Measurements from ENCODE around the gene ABI1. TPM values are rescaled to one million over a fixed set of nuclear protein-coding genes. Genes with fewer than 3 reads are reported as not detected.

The ABI1 gene
- total and polyA plus RNA-seq, 4 donors = 25.1 to 70.2 (median 45.3) TPM

DNA sequence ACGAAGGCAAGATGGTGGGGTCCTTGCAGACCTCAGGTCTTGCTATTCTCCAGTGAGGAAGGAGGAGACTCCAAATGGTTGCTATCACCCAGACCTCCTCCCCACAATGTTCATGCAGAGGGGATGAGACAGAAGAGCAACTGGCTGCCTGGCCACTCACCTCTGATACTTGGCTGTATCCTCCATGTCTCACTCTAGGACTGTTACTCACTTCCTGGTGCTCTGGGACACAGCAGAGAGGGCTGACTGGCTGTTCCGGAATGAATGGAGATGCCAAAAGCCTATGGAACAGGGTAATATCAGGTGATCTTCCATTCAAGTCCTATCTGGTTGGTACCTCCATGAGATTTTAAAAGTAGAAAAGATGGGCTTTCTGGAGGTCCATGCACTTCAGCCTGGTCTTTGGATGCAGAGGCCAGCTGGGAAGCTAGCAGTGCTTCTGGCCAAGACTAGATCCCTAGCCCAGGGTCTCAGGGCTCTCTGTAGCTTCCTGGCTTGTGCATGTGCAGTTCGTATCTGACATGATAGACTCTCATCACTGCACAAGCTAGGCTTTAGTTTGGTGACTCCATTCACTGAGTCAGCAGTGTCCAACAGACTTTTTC, 27.0 kb upstream of the ABI1 start:
- Histone ChIP-seq H3K4me3 (no peak overlapping the region), H3K4me1 (ENCODE audit: control insufficient read depth in 5 of 5, insufficient read depth in 5 of 5, low read length in 5 of 5) (no peaks in the 10 kb centered on the region), H3K27ac (ENCODE audit: low read depth in 1 of 2, low read length in 1 of 2) (no peak overlapping the region), H3K9ac (ENCODE audit: insufficient read depth in 1 of 2, low read length in 2 of 2) (no peak overlapping the region), H3K9me3 (ENCODE audit: control insufficient read depth in 4 of 4, insufficient read depth in 3 of 4, low read length in 3 of 4) (peaks cover 0 to 2% (median 0%) of the 10 kb centered on the region in 4 donors), H3K36me3 (ENCODE audit: control insufficient read depth in 4 of 4, insufficient read depth in 4 of 4, low read length in 4 of 4) (no peaks in the 10 kb centered on the region), H3K27me3 (ENCODE audit: control insufficient read depth in 3 of 3, insufficient read depth in 3 of 3, low read length in 2 of 3) (no peaks in the 10 kb centered on the region)
- 82 to 86% methylated on average over 3 of the region's 3 CpGs for WGBS, 2 donors
- DNase-seq = no peak
- ATAC-seq (ENCODE audit: insufficient read depth, low FRiP score) = no peak
- TF ChIP-seq, protein P1, sequence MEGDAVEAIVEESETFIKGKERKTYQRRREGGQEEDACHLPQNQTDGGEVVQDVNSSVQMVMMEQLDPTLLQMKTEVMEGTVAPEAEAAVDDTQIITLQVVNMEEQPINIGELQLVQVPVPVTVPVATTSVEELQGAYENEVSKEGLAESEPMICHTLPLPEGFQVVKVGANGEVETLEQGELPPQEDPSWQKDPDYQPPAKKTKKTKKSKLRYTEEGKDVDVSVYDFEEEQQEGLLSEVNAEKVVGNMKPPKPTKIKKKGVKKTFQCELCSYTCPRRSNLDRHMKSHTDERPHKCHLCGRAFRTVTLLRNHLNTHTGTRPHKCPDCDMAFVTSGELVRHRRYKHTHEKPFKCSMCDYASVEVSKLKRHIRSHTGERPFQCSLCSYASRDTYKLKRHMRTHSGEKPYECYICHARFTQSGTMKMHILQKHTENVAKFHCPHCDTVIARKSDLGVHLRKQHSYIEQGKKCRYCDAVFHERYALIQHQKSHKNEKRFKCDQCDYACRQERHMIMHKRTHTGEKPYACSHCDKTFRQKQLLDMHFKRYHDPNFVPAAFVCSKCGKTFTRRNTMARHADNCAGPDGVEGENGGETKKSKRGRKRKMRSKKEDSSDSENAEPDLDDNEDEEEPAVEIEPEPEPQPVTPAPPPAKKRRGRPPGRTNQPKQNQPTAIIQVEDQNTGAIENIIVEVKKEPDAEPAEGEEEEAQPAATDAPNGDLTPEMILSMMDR (IDR thresholded peaks at IDR 0.05; ENCODE audit: control extremely low read depth, extremely low read depth) = no peak

GRCh38 chr10:26881600-26882331, 21.0 kb upstream of the ABI1 start:
- DNase-seq (peak in 2 of 3 donors; percentile 81 to 82), ATAC-seq (ENCODE audit: insufficient read depth, low FRiP score) (peak; percentile 53)
- H3K4me1 ChIP-seq (ENCODE audit: control insufficient read depth in 5 of 5, insufficient read depth in 5 of 5, low read length in 5 of 5) = no peaks in the 10 kb centered on the region
- 13 to 15% methylated on average over 10 of the region's 10 CpGs for WGBS, 2 donors
- no peak overlapping the region for H3K9ac ChIP-seq (ENCODE audit: insufficient read depth in 1 of 2, low read length in 2 of 2)
- H3K4me3 ChIP-seq = no peak overlapping the region
- H3K9me3 ChIP-seq (ENCODE audit: control insufficient read depth in 4 of 4, insufficient read depth in 3 of 4, low read length in 3 of 4) = no peaks in the 10 kb centered on the region
- H3K27me3 ChIP-seq (ENCODE audit: control insufficient read depth in 3 of 3, insufficient read depth in 3 of 3, low read length in 2 of 3) = peaks cover 0 to 4% (median 4%) of the 10 kb centered on the region in 3 donors
- H3K36me3 ChIP-seq (ENCODE audit: control insufficient read depth in 4 of 4, insufficient read depth in 4 of 4, low read length in 4 of 4) = no peaks in the 10 kb centered on the region
- H3K27ac ChIP-seq (ENCODE audit: low read depth in 1 of 2, low read length in 1 of 2) = no peak overlapping the region
- TF ChIP-seq, protein P1 (IDR thresholded peaks at IDR 0.05; ENCODE audit: control extremely low read depth, extremely low read depth) = peak; percentile 78

DNA sequence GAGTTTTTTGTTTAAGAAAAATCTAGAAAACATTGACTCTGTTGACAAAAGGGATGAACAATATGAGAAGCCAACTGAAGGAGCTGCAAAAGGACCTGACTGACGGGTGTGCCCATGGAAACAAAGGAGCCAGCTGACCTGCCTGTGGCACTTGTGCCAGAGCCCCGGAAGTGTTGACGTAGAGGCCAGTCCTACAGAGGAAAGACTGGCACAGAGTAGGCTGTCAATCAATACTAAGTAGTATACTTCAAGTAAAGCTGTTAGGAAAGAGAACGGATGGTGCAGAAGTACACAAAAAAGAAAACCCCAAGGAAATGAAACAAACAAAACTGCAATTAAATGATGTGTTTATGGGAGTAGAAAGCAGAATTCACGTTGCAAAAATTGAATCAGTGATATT, 19.0 kb upstream of the ABI1 start:
- no peaks in the 10 kb centered on the region for H3K9me3 ChIP-seq (ENCODE audit: control insufficient read depth in 4 of 4, insufficient read depth in 3 of 4, low read length in 3 of 4)
- ATAC-seq (ENCODE audit: insufficient read depth, low FRiP score) (no peak), DNase-seq (peak in 2 of 3 donors; percentile 40 to 67)
- H3K4me1 ChIP-seq (ENCODE audit: control insufficient read depth in 5 of 5, insufficient read depth in 5 of 5, low read length in 5 of 5) = no peaks in the 10 kb centered on the region
- H3K27ac ChIP-seq (ENCODE audit: low read depth in 1 of 2, low read length in 1 of 2) = no peak overlapping the region
- H3K27me3 ChIP-seq (ENCODE audit: control insufficient read depth in 3 of 3, insufficient read depth in 3 of 3, low read length in 2 of 3) = peaks cover 0 to 4% (median 4%) of the 10 kb centered on the region in 3 donors
- WGBS, 2 donors = 32 to 48% methylated on average over 5 of the region's 5 CpGs
- no peaks in the 10 kb centered on the region for H3K36me3 ChIP-seq (ENCODE audit: control insufficient read depth in 4 of 4, insufficient read depth in 4 of 4, low read length in 4 of 4)
- TF ChIP-seq, protein P1 (IDR thresholded peaks at IDR 0.05; ENCODE audit: control extremely low read depth, extremely low read depth) = no peak
- H3K4me3 ChIP-seq = no peak overlapping the region
- H3K9ac ChIP-seq (ENCODE audit: insufficient read depth in 1 of 2, low read length in 2 of 2) = no peak overlapping the region

Data from lung (tissue), 12 donors.